HUES64 (cell line): ENCODE measurements around the gene MLLT1.

Experiments
- H3K27ac ChIP-seq: 2 replicates; pipeline ENCODE4 v1.7.0; 2013; ENCODE audit warnings: low read depth, low read length, inconsistent platforms
- H3K27me3 ChIP-seq: 2 replicates; pipeline ENCODE4 v1.6.1; 2013; ENCODE audit warnings: mild to moderate bottlenecking, low read length; ENCODE audit not compliant: insufficient read depth
- H3K36me3 ChIP-seq: 2 replicates; pipeline ENCODE4 v1.6.1; 2013; ENCODE audit warnings: mild to moderate bottlenecking, low read length; ENCODE audit not compliant: insufficient read depth
- H3K4me1 ChIP-seq: 2 replicates; pipeline ENCODE4 v1.6.1; 2013; ENCODE audit warnings: mild to moderate bottlenecking, low read length, moderate library complexity; ENCODE audit not compliant: insufficient read depth
- H3K4me3 ChIP-seq: 2 replicates; pipeline ENCODE4 v1.5.1; 2013; ENCODE audit warnings: mild to moderate bottlenecking, low read length, moderate library complexity
- H3K9ac ChIP-seq: 2 replicates; pipeline ENCODE4 v1.6.1; 2013; ENCODE audit warnings: mild to moderate bottlenecking, low read depth, low read length
- H3K9me3 ChIP-seq: 2 replicates; pipeline ENCODE4 v1.6.1; 2013; ENCODE audit warnings: low read depth, low read length; ENCODE audit not compliant: insufficient read depth
- WGBS: fragments of 150-250, 120-280 bp; methylation state at CpG from one replicate; pipeline ENCODE4 v1.1.7; 2013; ENCODE audit warnings: missing lambda C conversion rate; 5-methylcytosine and 5-hydroxymethylcytosine counted together

Gene MLLT1

DNA sequence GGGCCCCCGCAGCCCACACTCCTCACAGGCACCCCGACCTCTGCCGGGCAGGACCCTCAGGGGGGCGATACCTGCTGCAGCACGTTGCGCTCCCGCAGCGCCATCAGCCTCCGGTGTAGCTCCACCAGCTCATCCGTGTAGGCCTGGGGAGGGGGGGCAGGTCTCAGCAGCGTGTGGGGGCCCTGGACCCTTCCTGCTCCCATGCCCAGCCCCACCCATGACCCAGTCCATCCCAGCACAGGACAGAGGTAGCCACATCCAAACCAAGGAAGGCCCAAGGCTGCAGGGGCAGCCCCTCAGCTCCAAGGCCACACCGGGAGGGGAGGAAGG is 66.5 kb downstream of the MLLT1 start:
- 95% methylated on average over 12 of the region's 12 CpGs for WGBS
- Histone ChIP-seq H3K36me3 (0 out of 2 replicates have a peak, but pooled peaks cover 4% of the 10 kb centered on the region), H3K9me3 (no peaks in the 10 kb centered on the region), H3K4me1 (peaks cover 16% of the 10 kb centered on the region; the same call in 1 of the 2 replicates), H3K9ac (no peak overlapping the region), H3K27me3 (no peaks in the 10 kb centered on the region), H3K4me3 (no peak overlapping the region), H3K27ac (no peak overlapping the region)

GRCh38 chr19:6212403-6213265 is 67.1 kb downstream of the MLLT1 start:
- WGBS: 96% methylated on average over 53 of the region's 53 CpGs
- H3K9ac ChIP-seq: no peak overlapping the region
- H3K36me3 ChIP-seq: 0 out of 2 replicates have a peak, but pooled peaks cover 4% of the 10 kb centered on the region

GRCh38 chr19:6211632-6212402 is 68.0 kb downstream of the MLLT1 start:
- H3K4me1 ChIP-seq: 0 out of 2 replicates have a peak, but pooled peaks cover 4% of the 10 kb centered on the region
- WGBS: 96% methylated on average over 43 of the region's 43 CpGs
- H3K9ac ChIP-seq: no peak overlapping the region
- no peaks in the 10 kb centered on the region for H3K27me3 ChIP-seq
- 0 out of 2 replicates have a peak, but pooled peaks cover 4% of the 10 kb centered on the region for H3K36me3 ChIP-seq
- H3K9me3 ChIP-seq: no peaks in the 10 kb centered on the region
- H3K27ac ChIP-seq: no peak overlapping the region
- no peak overlapping the region for H3K4me3 ChIP-seq

More at GRCh38 chr19:6212403-6213265, 67.1 kb downstream of the MLLT1 start:
- no peak overlapping the region for H3K4me3 ChIP-seq
- H3K27me3 ChIP-seq: no peaks in the 10 kb centered on the region
- no peak overlapping the region for H3K27ac ChIP-seq
- no peaks in the 10 kb centered on the region for H3K9me3 ChIP-seq
- peaks cover 10% of the 10 kb centered on the region; the same call in 1 of the 2 replicates for H3K4me1 ChIP-seq

DNA sequence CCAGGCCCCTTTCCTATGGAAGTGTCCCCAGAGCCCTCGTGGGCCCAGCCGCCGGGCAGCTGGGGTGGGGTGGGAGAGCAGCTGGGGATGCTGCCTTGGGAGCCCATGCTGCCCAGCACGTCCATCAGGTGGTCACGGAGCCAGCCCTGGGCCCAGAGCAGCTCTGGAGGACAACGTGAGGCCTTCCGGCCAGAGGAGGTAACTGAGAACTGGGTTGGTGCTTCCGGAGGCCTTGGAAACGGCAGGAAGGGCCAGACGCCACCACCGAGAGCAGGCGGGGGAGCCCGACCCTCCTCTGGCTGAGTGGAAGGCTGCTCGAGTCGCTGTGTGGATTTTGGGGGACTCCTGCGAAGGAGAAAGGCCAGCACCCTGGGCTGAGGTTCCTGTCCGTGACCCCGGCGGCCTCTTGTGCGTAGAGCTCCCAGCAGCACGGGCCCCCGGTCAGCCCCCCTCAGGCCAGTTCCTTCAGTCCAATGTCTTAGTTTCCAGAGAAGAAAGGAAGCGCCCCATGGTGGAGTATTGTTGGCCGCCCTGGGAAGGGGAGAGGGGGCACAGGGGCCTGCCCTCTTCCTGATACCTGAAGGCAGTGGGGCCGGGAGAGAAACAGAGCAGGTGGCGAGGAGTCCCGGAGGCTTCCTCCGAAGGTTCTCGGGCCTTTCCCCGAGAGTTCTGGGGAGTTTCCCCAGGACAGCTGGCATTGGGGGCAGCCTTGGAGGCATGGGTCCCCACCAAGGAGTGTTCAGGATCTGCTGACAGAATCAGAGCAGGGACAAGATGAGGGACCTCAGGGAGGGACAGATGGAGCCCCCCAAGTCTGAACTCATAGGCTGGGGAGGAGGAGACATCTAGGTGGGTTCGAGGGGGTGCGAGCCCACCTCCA is 68.8 kb downstream of the MLLT1 start:
- H3K9me3 ChIP-seq: no peaks in the 10 kb centered on the region
- H3K27ac ChIP-seq: no peak overlapping the region
- H3K27me3 ChIP-seq: no peaks in the 10 kb centered on the region
- H3K4me1 ChIP-seq: no peaks in the 10 kb centered on the region
- no peak overlapping the region for H3K4me3 ChIP-seq
- whole genome bisulfite sequencing: 94% methylated on average over 32 of the region's 32 CpGs
- 0 out of 2 replicates have a peak, but pooled peaks cover 4% of the 10 kb centered on the region for H3K36me3 ChIP-seq
- H3K9ac ChIP-seq: no peak overlapping the region

DNA sequence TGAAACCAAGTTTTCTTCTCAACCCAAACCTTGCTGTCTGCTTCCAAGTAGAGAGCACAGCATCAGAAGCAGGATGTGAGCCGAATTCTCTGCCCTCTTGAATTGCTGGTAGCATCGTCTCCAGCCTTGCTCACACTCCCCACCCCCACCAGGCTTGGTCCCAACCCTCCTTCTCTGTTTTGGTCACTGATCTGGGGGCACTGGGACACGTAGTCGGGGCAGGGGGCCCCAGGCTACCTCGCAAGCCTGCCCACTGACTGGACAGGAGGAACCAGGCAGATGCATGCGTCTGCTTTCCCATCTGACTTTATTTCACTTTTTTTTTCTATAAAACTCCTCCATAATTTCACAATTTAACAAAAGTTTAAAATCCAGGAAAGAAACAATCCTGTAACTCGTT is 69.7 kb downstream of the MLLT1 start:
- Histone ChIP-seq H3K27ac (no peak overlapping the region), H3K9ac (no peak overlapping the region)

DNA sequence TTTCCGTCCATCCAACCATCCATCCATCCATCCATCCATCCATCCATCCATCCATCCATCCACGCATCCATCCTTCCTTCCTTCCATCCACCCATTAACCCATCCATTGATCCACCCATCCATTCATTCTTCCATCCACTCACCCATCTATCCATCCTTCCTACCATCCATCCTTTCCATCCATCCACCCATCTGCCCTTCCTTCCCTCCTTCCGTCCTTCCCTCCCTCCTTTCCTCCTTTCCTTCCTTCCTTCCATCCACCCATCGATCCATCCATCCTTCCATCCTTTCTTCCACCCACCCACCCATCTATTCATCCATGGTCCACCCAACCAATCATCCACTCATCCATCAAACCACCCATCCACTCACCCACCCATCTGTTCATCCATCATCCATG is 70.1 kb downstream of the MLLT1 start:
- Histone ChIP-seq H3K4me1 (no peaks in the 10 kb centered on the region), H3K27me3 (no peaks in the 10 kb centered on the region), H3K4me3 (no peak overlapping the region), H3K27ac (no peak overlapping the region), H3K36me3 (0 out of 2 replicates have a peak, but pooled peaks cover 1% of the 10 kb centered on the region), H3K9ac (no peak overlapping the region), H3K9me3 (no peaks in the 10 kb centered on the region)
- 68% methylated on average over 4 of the region's 4 CpGs for WGBS

More for the DNA sequence above, 69.7 kb downstream of the MLLT1 start:
- Histone ChIP-seq H3K9me3 (no peaks in the 10 kb centered on the region), H3K4me3 (no peak overlapping the region), H3K27me3 (no peaks in the 10 kb centered on the region), H3K36me3 (0 out of 2 replicates have a peak, but pooled peaks cover 4% of the 10 kb centered on the region), H3K4me1 (no peaks in the 10 kb centered on the region)
- 91% methylated on average over 7 of the region's 7 CpGs for WGBS

DNA sequence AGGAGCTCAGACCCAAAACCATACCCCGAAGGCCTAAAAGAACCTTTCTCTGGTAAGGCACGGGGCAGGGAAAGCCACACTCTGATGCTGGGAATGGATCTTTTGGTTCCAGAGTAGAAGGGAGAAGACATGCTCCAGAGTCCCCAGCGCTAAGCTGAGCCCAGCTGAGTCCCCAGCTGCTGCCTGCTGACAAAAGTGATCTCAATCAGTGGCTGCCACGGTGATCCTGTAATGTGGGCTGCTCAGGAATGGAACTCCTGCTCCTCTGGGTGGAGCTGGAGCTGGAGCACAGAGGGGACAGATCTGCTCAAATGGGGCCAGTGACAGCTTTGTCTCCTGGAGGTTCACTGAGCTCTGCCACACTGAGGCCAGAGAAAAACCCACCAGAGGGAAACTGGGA is 70.5 kb downstream of the MLLT1 start:
- Histone ChIP-seq H3K4me1 (no peaks in the 10 kb centered on the region), H3K36me3 (no peaks in the 10 kb centered on the region), H3K4me3 (no peak overlapping the region), H3K9ac (no peak overlapping the region), H3K9me3 (no peaks in the 10 kb centered on the region), H3K27me3 (no peaks in the 10 kb centered on the region), H3K27ac (no peak overlapping the region)
- WGBS: 86% methylated on average over 4 of the region's 4 CpGs

DNA sequence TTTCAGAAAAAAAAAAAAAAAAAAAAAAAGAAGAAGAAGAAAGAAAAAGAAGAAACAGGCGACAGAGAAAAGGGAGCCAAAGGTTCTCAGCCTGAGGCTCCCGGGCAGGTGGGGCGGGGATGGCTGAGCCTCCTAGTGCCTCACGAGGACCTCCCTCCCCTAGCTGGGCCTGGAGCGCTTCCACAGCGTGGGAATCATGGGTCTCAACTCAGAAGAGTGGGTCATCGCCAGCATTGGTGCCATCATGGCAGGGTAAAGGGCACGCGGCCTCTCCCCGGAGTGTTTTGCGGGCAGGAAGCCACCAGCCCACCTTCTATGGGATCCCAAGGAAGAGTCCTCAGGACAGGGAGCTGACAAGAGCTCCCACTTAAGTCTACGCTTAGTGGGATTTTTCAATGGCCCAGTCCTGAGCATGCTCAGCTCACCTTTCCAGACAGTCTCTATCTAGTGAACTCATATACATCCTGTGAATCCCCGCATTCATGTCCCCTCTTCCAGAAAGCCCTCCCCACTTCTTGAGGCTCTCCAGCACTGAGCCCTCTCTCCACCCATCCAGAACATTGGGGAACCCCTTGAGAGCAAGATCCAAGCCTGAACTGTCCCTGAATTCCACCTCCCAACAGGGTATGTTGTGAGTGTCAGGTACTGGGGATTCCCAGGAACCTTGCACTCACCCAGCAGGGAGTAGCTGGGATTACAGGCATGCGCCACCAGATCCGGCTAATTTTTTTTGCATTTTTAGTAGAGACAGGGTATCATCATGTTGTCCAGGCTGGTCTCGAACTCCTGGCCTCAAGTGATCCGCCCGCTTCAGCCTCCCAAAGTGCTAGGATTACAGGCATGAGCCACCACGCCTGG is 74.7 kb downstream of the MLLT1 start:
- H3K27ac ChIP-seq: no peak overlapping the region
- no peak overlapping the region for H3K9ac ChIP-seq
- no peak overlapping the region for H3K4me3 ChIP-seq
- H3K9me3 ChIP-seq: no peaks in the 10 kb centered on the region
- H3K27me3 ChIP-seq: 0 out of 2 replicates have a peak, but pooled peaks cover 2% of the 10 kb centered on the region
- 90% methylated on average over 18 of the region's 19 CpGs for WGBS
- H3K36me3 ChIP-seq: no peaks in the 10 kb centered on the region
- no peaks in the 10 kb centered on the region for H3K4me1 ChIP-seq

GRCh38 chr19:6204212-6204611 is 75.6 kb downstream of the MLLT1 start:
- no peak overlapping the region for H3K9ac ChIP-seq
- no peak overlapping the region for H3K27ac ChIP-seq
- 78% methylated on average over 6 of the region's 6 CpGs for WGBS
- 0 out of 2 replicates have a peak, but pooled peaks cover 2% of the 10 kb centered on the region for H3K27me3 ChIP-seq
- H3K9me3 ChIP-seq: no peaks in the 10 kb centered on the region
- no peaks in the 10 kb centered on the region for H3K36me3 ChIP-seq
- no peak overlapping the region for H3K4me3 ChIP-seq
- H3K4me1 ChIP-seq: no peaks in the 10 kb centered on the region
